ENCODE measurements around the gene SHF.

Gene SHF

DNA sequence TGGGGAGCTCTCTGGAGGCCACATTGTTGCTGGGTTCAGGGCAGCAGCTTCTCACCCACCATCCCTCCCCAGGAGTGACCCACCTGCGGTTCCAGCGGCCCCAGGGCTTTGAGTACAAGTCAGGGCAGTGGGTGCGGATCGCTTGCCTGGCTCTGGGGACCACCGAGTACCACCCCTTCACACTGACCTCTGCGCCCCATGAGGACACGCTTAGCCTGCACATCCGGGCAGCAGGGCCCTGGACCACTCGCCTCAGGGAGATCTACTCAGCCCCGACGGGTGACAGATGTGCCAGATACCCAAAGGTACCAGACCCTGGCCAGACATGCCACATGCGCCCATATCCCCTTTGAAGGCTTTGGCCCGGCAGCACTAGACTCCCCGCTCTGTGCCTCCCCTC lies 26.1 kb downstream of the SHF start:
- no peak for TF ChIP-seq ZFX (IDR thresholded peaks at IDR 0.05; ENCODE audit: borderline replicate concordance)
- TF ChIP-seq, protein P1, sequence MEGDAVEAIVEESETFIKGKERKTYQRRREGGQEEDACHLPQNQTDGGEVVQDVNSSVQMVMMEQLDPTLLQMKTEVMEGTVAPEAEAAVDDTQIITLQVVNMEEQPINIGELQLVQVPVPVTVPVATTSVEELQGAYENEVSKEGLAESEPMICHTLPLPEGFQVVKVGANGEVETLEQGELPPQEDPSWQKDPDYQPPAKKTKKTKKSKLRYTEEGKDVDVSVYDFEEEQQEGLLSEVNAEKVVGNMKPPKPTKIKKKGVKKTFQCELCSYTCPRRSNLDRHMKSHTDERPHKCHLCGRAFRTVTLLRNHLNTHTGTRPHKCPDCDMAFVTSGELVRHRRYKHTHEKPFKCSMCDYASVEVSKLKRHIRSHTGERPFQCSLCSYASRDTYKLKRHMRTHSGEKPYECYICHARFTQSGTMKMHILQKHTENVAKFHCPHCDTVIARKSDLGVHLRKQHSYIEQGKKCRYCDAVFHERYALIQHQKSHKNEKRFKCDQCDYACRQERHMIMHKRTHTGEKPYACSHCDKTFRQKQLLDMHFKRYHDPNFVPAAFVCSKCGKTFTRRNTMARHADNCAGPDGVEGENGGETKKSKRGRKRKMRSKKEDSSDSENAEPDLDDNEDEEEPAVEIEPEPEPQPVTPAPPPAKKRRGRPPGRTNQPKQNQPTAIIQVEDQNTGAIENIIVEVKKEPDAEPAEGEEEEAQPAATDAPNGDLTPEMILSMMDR (IDR thresholded peaks at IDR 0.05): no peak
- H3K27ac ChIP-seq: no peak overlapping the region

DNA sequence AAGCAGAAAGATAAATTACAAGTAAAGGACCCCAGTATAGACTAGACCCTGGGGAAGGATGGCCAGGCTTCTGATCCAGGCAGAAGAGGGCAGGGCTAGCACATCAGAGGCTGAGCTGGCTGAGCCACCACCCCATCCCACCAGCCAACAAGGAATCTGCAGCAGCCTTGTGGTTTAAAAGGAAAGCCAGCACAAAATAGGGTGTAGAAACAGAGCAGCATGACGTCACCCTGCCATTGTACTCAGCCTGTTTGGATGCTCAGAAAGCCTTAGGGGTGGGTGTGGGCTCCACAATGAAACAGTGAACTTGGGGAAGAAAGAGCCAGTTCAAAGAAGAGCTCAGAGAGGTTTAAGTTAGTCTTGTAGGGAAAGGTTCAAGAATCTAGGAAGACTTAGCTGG lies 29.8 kb downstream of the SHF start:
- H3K27ac ChIP-seq: no peak overlapping the region
- no peak for TF ChIP-seq ZFX (IDR thresholded peaks at IDR 0.05; ENCODE audit: borderline replicate concordance)
- TF ChIP-seq, protein P1 (IDR thresholded peaks at IDR 0.05): no peak

DNA sequence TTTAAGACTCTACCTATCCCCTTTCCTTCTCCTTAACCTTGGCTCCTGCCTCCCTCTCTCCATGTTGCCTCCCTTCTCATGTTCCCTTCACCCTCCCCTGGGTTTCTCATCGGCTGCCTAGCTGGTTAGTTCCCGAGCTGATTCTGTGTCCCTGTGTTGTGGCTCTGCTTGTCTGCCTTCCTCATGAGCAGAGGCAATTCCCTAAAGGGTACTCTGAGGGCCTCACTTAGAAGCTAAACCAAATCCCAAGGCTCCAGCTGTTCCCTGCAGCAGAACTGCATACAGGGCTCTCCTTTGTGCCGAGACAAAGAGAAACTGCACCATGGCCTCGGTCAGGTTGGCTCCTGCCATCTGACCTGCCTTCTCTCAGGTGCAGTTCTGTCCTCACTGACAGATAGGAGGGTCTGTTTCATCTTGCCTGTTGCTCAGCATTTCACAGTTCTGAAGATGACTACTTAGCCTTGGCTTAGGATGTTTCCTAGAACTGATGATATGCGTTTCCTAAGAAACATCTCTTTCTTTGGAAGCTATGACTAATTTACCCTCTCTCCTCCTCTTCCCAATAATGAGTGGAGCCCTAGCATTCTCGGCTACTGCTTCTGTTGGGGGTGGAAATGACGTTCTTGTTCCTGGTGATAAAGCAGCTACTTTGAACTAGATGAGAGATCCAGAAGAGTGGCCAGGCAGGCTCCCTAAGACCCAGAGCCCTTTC lies 30.9 kb downstream of the SHF start:
- TF ChIP-seq ZFX (IDR thresholded peaks at IDR 0.05; ENCODE audit: borderline replicate concordance): no peak
- no peak overlapping the region for H3K27ac ChIP-seq

DNA sequence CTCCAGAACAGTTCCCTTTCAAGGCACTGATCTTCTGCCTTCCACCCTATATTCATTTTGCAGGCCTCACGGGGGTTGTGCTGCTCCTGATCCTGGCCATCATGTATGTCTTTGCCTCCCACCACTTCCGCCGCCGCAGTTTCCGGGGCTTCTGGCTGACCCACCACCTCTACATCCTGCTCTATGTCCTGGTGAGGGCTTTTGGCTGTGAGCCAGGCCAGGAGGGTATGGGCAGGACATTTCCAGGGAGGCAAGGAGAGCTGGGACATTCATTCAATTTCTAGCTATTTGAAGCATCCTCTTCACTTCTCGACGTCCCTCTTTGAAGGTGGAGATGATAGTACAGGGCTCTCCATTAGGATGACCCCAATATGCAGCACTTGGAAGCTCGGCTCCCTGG lies 32.0 kb downstream of the SHF start:
- H3K27ac ChIP-seq: no peak overlapping the region
- TF ChIP-seq ZFX (IDR thresholded peaks at IDR 0.05; ENCODE audit: borderline replicate concordance): no peak
- TF ChIP-seq, protein P1 (IDR thresholded peaks at IDR 0.05): no peak

DNA sequence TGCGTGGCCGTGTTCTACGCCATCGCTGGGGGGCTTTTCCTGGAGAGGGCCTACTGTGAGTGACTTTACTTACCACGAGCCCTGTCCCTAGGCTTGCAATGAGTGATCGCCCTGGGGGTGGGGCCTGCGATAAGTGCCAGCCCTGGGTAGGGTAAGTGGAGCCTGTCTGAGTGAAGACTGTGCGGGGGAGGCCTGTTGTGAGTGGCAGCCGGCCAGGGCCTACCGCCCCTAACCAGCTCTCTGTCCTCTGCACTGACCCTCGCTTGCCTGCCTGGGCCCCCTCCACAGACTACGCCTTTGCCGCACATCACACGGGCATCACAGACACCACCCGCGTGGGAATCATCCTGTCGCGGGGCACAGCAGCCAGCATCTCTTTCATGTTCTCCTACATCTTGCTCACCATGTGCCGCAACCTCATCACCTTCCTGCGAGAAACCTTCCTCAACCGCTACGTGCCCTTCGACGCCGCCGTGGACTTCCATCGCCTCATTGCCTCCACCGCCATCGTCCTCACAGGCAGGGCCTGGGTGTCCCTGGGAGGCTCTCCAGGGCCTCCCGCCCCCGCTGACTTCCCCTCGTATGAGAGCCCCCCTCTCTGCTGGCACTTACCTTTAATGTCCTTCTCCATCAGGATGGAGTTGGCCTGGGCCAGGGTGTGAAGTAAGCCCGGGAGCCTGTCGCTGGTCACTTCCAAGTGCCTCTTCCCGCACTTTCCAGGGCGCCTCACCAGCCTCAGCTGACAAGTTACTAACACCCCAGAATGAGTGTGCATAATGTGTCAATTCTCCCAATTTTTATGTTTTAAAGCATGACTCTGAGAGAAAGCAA lies 35.6 kb downstream of the SHF start:
- no peak overlapping the region for H3K27ac ChIP-seq
- TF ChIP-seq, protein P1 (IDR thresholded peaks at IDR 0.05): no peak
- TF ChIP-seq ZFX (IDR thresholded peaks at IDR 0.05; ENCODE audit: borderline replicate concordance): no peak

DNA sequence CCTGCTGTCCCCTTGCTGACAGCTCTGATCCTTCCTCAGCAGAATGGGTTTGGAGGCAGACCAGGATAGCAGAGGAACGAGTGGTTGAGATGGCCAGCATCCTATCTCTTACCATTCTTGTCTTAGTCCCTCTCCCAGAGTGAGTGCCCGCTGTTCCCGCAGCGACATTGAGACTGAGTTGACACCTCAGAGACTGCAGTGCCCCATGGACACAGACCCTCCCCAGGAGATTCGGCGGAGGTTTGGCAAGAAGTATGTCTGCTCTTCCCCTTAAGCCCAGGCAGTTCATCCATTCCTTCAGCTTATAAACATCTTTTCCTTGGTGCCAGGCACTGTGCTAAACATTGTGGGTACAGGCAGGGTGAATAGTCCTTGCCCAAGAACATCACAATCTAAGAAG lies 36.8 kb downstream of the SHF start:
- TF ChIP-seq, protein P1 (IDR thresholded peaks at IDR 0.05): no peak
- TF ChIP-seq ZFX (IDR thresholded peaks at IDR 0.05; ENCODE audit: borderline replicate concordance): no peak
- no peak overlapping the region for H3K27ac ChIP-seq

DNA sequence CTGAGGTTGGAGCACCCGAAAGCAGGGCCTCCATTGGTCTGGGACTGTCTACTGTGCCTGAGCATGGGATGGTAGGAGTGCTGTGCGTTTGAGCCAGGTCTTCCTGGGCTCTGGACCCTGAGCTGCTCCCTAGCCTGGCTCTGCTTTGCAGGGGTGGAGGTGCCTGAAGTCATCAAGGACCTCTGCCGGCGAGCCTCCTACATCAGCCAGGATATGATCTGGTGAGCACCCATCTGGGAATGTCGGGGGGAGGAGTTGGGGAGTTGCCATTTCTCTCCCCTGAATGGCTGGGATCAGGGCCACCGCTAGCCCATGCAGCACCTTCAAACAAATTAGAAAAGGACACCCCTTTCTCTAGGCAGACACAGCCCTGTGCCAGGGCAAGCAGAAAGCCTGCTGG lies 37.3 kb downstream of the SHF start:
- TF ChIP-seq ZFX (IDR thresholded peaks at IDR 0.05; ENCODE audit: borderline replicate concordance): no peak
- TF ChIP-seq, protein P1 (IDR thresholded peaks at IDR 0.05): no peak
- H3K27ac ChIP-seq: no peak overlapping the region

All from 22Rv1 (cell line).